Measurements from ENCODE around the gene TPD52L2. TPM values are rescaled to one million over a fixed set of nuclear protein-coding genes. Genes with fewer than 3 reads are reported as not detected.

The TPD52L2 gene

GRCh38 chr20:63939061-63939935 lies 74.2 kb downstream of the TPD52L2 start:
- Histone ChIP-seq H3K4me3 (replicated peaks; ENCODE audit: insufficient read depth, low read length) (no peak overlapping the region), H3K27ac (replicated peaks) (no peak overlapping the region), H3K27me3 (ENCODE audit: insufficient read depth, poor library complexity, severe bottlenecking) (no peaks in the 10 kb centered on the region)
- no peak for DNase-seq (ENCODE audit: low read depth in 1 of 2, low spot score in 1 of 2)
- no peak; the same call in 1 of the 2 replicates for TF ChIP-seq POLR2AphosphoS5 (IDR thresholded peaks at IDR 0.05; ENCODE audit: low read depth)
- TF ChIP-seq GABPA (IDR thresholded peaks at IDR 0.05; ENCODE audit: low read depth) = no peak
- TF ChIP-seq CTCF (IDR thresholded peaks at IDR 0.05; ENCODE audit: insufficient read depth, low read length) = no peak
- TF ChIP-seq SPI1 (IDR thresholded peaks at IDR 0.05; ENCODE audit: borderline replicate concordance, low read depth) = no peak
- TF ChIP-seq, protein P1, sequence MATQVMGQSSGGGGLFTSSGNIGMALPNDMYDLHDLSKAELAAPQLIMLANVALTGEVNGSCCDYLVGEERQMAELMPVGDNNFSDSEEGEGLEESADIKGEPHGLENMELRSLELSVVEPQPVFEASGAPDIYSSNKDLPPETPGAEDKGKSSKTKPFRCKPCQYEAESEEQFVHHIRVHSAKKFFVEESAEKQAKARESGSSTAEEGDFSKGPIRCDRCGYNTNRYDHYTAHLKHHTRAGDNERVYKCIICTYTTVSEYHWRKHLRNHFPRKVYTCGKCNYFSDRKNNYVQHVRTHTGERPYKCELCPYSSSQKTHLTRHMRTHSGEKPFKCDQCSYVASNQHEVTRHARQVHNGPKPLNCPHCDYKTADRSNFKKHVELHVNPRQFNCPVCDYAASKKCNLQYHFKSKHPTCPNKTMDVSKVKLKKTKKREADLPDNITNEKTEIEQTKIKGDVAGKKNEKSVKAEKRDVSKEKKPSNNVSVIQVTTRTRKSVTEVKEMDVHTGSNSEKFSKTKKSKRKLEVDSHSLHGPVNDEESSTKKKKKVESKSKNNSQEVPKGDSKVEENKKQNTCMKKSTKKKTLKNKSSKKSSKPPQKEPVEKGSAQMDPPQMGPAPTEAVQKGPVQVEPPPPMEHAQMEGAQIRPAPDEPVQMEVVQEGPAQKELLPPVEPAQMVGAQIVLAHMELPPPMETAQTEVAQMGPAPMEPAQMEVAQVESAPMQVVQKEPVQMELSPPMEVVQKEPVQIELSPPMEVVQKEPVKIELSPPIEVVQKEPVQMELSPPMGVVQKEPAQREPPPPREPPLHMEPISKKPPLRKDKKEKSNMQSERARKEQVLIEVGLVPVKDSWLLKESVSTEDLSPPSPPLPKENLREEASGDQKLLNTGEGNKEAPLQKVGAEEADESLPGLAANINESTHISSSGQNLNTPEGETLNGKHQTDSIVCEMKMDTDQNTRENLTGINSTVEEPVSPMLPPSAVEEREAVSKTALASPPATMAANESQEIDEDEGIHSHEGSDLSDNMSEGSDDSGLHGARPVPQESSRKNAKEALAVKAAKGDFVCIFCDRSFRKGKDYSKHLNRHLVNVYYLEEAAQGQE (IDR thresholded peaks at IDR 0.05; ENCODE audit: insufficient replicate concordance, low read depth) = no peak

DNA sequence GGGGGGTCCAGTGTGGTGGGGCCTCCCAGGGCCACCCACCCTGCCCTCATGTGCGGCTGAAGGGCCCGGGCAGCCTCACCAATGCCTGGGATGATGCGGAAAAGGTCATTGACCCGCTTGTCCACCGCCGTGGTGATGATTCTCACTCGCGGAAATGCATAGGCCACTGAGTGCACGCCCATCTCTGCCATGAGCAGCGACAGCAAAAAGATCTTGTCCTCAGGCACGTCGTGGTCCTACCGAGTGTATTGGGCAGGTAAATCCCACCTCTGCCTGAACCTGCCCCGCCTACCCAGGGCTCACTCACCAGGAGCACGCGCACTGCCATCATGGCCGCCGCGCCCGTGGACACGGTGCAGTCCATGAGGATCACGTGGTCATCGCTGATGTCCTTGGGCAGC lies 75.0 kb downstream of the TPD52L2 start:
- Histone ChIP-seq H3K27me3 (ENCODE audit: insufficient read depth, poor library complexity, severe bottlenecking) (no peaks in the 10 kb centered on the region), H3K4me3 (replicated peaks; ENCODE audit: insufficient read depth, low read length) (no peak overlapping the region), H3K27ac (replicated peaks) (no peak overlapping the region)
- no peak for TF ChIP-seq SPI1 (IDR thresholded peaks at IDR 0.05; ENCODE audit: borderline replicate concordance, low read depth)
- TF ChIP-seq POLR2AphosphoS5 (IDR thresholded peaks at IDR 0.05; ENCODE audit: low read depth) = peak; percentile 34; the same call in 1 of the 2 replicates
- DNase-seq (ENCODE audit: low read depth in 1 of 2, low spot score in 1 of 2) = no peak

- Histone ChIP-seq H3K4me3 (replicated peaks; ENCODE audit: insufficient read depth, low read length) (no peak overlapping the region), H3K27me3 (ENCODE audit: insufficient read depth, poor library complexity, severe bottlenecking) (no peaks in the 10 kb centered on the region), H3K27ac (replicated peaks) (peak overlapping the region; percentile 58)
- TF ChIP-seq POLR2AphosphoS5 (IDR thresholded peaks at IDR 0.05; ENCODE audit: low read depth) (0 out of 2 replicates have a peak, but pooled peaks have one; percentile 3), SPI1 (IDR thresholded peaks at IDR 0.05; ENCODE audit: borderline replicate concordance, low read depth) (no peak), CTCF (IDR thresholded peaks at IDR 0.05; ENCODE audit: insufficient read depth, low read length) (no peak), GABPA (IDR thresholded peaks at IDR 0.05; ENCODE audit: low read depth) (no peak)
- no peak for DNase-seq (ENCODE audit: low read depth in 1 of 2, low spot score in 1 of 2)
Observed at GRCh38 chr20:63940472-63941266, 75.6 kb downstream of the TPD52L2 start.

Small RNA genes within 50 kb of the gene (microRNA-seq; reads per million reads assigned to microRNA genes)
- not detected for gene MIR1914
- not detected for gene MIR941-1
- gene MIR941-2 = not detected
- gene MIR941-3 = not detected
- gene MIR941-4 = not detected
- not detected for gene MIR941-5

Measured in HL-60 (cell line).